HG02588 (cell line): ENCODE data around the gene MROH7.

Experiments used
- ATAC-seq: cut with Tn5 transposase; IDR thresholded peaks from one replicate; pipeline ENCODE4 v1.9.1; 2021; ENCODE audit warnings: mild to moderate bottlenecking, moderate library complexity; ENCODE audit not compliant: unreplicated experiment

The MROH7 gene

GRCh38 chr1:54640863-54641836 is at the start of gene MROH7:
Gene MROH7, plus strand, starts transcription at chr1:54641786. Its CDS starts 11,141 bp downstream, at chr1:54652927.
- ATAC-seq: no peak

GRCh38 chr1:54593571-54594160 is 47.9 kb upstream of the MROH7 start:
- no peak for ATAC-seq

GRCh38 chr1:54594463-54594862 is 47.1 kb upstream of the MROH7 start:
- ATAC-seq: no peak

DNA sequence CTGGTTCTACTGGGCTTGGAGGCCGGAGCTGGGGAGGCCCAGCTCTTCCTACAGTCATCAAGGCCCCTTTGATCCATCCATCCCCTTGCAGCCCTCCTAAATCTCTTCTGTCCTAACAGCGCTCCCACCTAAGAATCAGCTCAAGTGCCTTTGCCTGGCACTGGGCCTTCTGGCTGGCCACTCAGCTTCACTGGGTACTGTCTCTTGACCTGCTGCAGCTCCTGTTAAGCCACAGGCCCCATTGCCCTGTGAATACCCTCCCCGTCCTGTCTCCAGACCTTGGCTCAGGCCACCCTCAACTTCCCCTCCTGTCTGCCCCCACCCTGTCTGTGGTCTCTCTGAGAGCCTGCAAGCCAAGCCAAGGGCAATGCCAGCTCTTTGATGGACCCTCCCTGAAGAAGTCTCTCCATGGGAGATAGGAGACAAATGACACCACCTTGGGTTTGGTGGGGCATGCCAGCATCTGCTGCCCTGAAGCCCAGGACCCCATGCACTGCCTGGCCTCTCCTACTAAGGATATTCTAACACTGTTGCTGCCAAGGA is 45.6 kb upstream of the MROH7 start:
- no peak for ATAC-seq

DNA sequence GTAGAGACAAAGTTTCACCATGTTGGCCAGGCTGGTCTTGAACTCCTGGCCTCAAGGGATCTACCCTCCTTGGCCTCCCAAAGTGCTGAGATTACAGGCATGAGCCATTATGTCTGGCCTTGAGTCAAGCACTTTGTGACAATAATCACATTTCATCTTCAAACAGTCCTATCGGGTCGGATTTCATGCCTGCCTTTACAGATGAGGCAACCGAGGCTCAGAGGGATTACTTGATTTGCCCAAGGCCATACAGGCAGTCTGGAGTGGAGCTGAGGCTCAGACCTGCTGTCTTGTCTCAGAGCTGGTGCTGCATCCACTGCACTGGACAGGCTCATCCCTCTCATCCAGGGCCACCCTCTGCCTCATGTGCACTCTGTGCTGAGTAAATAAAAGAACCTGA is 44.8 kb upstream of the MROH7 start:
- no peak for ATAC-seq

- no peak for ATAC-seq
Measured at GRCh38 chr1:54597455-54598030, 44.0 kb upstream of the MROH7 start.

- no peak for ATAC-seq
Measured at GRCh38 chr1:54599211-54599823, 42.3 kb upstream of the MROH7 start.

DNA sequence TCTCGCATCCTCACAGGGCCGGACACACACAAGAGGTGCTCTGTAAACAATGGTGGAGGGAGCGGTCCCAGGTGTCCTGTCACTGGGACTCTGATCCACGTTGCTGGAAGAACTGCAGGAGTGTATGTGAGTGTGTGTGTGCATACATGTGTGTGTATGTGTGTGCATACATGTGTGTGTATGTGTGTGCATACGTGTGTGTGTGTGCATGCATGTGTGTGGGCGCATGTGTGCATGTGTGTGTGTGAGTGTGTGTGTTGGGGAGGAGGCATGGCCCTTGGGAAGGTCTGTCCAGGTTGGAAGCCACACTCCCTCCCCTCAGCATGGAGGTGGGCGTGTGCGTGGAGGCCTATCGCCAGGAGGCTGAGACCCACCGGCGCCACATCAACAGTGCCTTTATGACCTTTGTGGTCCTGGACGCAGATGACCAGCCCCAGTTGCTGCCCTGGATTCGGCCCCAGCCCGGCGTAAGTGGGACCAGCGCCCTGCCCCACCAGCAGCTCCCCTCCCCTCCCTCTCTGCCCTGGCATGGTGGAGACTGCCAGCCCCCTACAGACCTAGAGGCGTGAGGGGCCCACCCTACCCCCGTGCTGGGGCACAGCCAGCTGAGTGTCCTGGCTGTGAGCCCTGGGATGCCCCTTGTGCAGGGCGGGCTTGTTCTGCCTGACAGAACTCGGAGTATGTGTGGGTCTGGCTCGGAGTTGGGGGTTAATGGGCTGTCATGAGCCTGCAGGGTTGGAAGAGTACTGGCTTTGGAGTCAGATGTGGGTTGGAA is 40.5 kb upstream of the MROH7 start:
- ATAC-seq: no peak

DNA sequence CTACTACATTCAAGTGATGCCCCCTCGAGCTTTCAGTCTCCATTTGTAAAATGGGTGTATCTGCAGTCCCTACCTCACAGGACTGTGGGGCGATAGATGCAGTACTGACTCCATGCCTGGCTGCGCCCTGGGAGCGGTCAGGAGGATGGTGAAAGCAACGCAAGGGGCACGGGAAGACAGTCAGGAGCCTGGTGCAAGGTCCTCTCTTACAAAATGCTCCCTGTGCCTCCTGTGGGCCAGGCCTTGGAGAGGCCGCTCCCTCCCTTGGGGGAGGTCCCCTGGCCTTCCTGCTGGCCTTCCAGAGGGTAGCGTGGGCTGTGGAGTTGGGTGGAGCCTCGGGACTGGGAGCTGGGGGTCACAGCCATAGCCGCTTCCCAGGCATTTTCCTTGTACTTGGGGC is 39.9 kb upstream of the MROH7 start:
- ATAC-seq: no peak

DNA sequence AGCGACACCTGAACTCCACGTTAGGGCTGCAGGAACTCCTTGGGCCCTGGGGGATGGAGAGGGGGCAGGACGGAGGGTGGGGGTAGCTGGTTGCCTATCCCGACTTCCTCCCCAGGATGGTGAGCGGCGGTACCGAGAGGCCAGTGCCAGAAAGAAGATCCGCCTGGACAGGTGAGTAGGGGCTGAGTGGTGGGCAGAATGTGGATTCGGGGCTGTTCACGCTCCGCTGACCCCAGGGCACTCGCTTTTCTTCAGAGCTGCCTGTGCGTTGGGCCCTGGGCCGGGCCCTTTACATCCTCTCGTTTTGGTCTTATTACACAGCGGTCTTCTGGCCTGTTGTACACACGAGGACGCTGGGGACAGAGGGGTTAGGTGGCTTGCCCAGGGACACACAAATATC is 39.0 kb upstream of the MROH7 start:
- ATAC-seq: no peak

GRCh38 chr1:54603241-54603640 is 38.3 kb upstream of the MROH7 start:
- no peak for ATAC-seq

DNA sequence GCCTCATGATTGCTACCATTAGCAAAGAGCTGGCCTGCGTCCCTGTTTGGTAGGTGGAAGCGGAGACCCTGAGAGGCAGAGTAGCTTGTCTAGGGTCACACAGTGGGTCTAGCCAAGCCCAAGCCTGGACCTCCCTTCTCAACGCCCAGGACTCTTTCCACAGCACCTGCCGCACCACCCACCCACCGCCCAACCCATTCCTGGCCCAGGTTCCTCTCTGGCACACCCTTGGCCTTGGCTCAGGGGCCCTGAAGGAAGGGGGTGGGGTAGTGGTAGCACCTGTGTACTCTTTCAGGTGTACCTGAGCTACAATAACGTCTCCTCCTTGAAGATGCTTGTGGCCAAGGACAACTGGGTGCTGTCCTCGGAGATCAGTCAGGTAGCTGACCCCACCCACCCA is 37.5 kb upstream of the MROH7 start:
- no peak for ATAC-seq

- ATAC-seq: no peak
Measured at GRCh38 chr1:54604572-54605370, 36.8 kb upstream of the MROH7 start.

DNA sequence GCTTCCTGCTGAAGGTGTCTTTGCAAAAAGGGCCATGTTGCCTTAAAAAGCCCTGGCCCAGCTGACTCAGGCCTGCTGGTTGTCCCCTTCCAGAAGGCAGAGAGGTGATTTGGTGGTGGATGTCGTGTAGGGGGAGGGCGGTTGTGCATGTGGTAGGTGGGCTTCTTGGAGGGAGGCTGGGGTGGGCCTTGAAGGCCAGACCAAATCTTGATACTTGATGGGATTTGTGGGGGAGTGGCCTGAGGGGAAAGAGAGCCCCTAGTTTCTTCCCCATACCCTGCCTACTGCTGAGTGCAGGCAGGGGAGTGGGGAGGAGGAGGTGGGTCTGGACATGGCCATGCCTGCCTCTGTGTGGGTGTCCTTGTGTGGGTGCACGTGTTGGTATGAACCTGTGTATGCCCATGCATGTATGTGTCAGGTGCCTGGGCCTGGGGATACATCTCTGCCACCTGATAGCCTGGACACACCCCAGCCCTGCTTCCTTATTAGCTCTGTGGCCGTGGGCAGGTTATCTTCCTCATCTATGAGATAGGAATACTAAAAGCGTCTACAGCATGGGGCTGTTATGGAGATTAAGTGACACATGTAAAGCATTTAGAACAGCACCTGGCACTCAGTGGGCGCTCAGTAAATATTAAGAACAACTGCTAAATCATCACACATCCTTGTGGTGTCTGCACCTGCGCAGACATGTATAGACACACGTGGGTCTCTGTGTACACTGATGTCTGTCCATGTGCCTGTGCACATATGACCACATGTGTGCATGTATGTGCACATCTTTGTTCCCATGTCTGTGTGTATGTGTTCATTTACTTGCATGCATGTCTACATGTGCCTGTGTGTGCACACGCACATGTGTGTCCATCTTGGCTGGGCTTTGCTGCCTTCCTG is 35.2 kb upstream of the MROH7 start:
- no peak for ATAC-seq

DNA sequence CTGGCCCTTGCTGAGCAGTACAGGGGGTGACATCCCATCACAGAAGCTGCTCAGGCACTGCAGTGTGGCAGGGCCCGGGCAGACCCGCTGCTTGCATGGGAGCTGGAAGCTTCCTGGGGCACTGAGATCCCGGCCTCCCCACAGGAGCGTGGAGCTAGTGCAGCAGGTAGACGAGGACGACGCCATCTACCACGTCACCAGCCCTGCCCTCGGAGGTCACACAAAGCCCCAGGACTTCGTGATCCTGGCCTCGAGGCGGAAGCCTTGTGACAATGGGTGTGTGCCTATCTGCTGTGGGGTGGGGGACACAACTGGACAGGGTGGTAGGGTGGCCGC is 34.6 kb upstream of the MROH7 start:
- no peak for ATAC-seq

DNA sequence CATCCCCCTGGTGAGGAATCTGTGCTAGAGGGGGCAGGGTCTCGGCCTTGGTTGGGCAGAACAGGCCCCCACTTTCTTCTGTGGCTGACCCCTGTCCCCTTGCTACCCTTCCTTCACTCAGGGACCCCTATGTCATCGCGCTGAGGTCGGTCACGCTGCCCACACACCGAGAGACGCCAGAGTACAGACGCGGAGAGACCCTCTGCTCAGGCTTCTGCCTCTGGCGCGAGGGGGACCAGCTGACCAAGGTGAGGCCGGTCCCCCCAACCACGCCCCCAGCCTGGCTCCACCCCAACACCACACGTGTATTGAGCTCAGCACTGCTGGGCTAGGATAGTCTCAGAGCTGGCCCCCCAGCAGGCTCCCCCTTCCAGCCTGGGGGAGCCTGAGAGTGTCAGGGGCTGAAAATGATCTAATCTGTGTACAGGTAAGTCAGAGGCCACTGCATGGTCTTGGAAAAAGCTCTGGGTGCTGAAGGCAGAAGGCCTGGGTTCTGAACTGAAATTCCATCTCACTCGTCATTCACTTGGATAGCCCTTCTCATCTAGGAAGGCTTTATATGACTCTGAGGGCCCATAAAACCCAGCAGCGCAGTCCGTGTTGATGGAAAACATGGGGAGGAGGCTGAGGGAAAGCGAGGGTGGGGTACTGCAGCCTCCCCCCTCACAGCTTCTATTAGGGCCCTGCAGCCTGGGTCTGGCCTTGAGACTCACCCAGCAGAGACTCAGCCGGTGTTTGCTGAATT is 33.6 kb upstream of the MROH7 start:
- ATAC-seq: no peak

DNA sequence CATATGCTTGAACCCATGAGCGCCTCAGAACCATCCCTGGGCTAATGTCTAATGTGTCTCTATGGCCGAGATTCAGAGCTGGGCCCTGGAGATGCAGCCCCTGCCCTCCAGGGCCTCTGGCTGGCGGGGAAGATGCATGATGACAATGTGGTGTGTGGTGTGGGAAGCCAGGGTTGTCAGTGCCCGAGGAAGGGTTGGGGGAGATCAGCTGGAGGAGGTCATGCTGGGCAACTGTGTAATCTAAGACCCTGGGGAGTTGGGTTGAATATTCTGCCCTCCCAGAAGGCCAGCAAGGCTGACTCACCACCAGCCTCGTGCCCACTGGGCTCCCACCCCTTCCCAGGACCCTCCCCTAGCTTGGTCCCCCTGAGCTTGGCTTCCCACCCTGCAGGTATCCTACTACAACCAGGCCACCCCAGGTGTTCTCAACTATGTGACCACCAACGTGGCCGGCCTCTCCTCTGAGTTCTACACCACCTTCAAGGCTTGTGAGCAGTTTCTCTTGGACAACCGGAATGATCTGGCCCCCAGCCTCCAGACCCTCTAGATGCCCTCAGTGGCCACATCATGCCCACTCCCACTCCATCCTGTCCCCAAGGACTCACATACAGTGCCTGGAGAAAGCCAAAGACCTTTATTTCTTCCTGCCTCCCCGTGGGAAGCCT is 32.9 kb upstream of the MROH7 start:
- ATAC-seq: no peak
